Loucy (cell line): ENCODE measurements around the gene HEPHL1.
"Not testable (repeated sequence)": the region's sequence is repeated elsewhere in the genome, so short reads cannot be mapped to it uniquely, and the experiment has no call there.

Experiments used
- H2AFZ ChIP-seq: fragments of 200-600 bp; sonication (generic); 2 replicates; pipeline ENCODE4 v1.6.0; 2016; ENCODE audit warnings: antibody characterized with exemption, mild to moderate bottlenecking, low read length, moderate library complexity
- H3F3A ChIP-seq: fragments of 200-600 bp; 2 replicates; pipeline ENCODE4 v1.6.0; 2016; ENCODE audit warnings: antibody characterized with exemption, low read depth, mild to moderate bottlenecking
- H3K27me3 ChIP-seq: fragments of 200-600 bp; sonication (generic); 2 replicates; pipeline ENCODE4 v1.6.1; 2014; ENCODE audit warnings: low read length, mild to moderate bottlenecking; ENCODE audit not compliant: insufficient read depth, poor library complexity, severe bottlenecking
- H3K36me3 ChIP-seq: fragments of 200-600 bp; sonication (generic); 2 replicates; pipeline ENCODE4 v1.6.1; 2016; ENCODE audit warnings: low read length; ENCODE audit not compliant: insufficient read depth
- H3K4me1 ChIP-seq: fragments of 200-600 bp; sonication (generic); 2 replicates; pipeline ENCODE4 v1.5.1; 2014; ENCODE audit warnings: low read length, mild to moderate bottlenecking; ENCODE audit not compliant: insufficient read depth, poor library complexity, severe bottlenecking
- H3K4me2 ChIP-seq: fragments of 200-600 bp; sonication (generic); 2 replicates; pipeline ENCODE4 v1.6.0; 2014; ENCODE audit warnings: antibody characterized with exemption, low read length, low read depth, mild to moderate bottlenecking; ENCODE audit not compliant: poor library complexity, severe bottlenecking
- H3K4me3 ChIP-seq: fragments of 200-600 bp; sonication (generic); 2 replicates; pipeline ENCODE4 v1.5.1; 2014; ENCODE audit warnings: low read length, mild to moderate bottlenecking, mixed read lengths; ENCODE audit not compliant: poor library complexity, severe bottlenecking
- H3K79me2 ChIP-seq: fragments of 200-600 bp; sonication (generic); 2 replicates; pipeline ENCODE4 v1.6.1; 2014; ENCODE audit warnings: low read length; ENCODE audit not compliant: insufficient read depth
- H3K9ac ChIP-seq: fragments of 200-600 bp; sonication (generic); 2 replicates; pipeline ENCODE4 v1.6.0; 2014; ENCODE audit warnings: mild to moderate bottlenecking, low read depth, low read length, moderate library complexity; ENCODE audit not compliant: poor library complexity, severe bottlenecking
- H3K9me2 ChIP-seq: fragments of 200-600 bp; sonication (generic); replicated peaks from 2 replicates; pipeline ENCODE4 v1.6.1; 2016; ENCODE audit warnings: low read depth, low read length, mixed read lengths
- H3K9me3 ChIP-seq: fragments of 200-600 bp; sonication (generic); 2 replicates; pipeline ENCODE4 v1.6.1; 2014; ENCODE audit warnings: mild to moderate bottlenecking, antibody characterized with exemption, low read length, low read depth; ENCODE audit not compliant: insufficient read depth
- H4K20me1 ChIP-seq: fragments of 200-600 bp; sonication (generic); 2 replicates; pipeline ENCODE4 v1.6.0; 2014; ENCODE audit warnings: antibody characterized with exemption, low read length, mild to moderate bottlenecking; ENCODE audit not compliant: insufficient read depth, poor library complexity, severe bottlenecking
- EZH2phosphoT487 ChIP-seq: fragments of 200-600 bp; IDR thresholded peaks from 2 replicates; pipeline ENCODE4 v1.6.1; 2018; ENCODE audit warnings: antibody characterized with exemption, mild to moderate bottlenecking, moderate library complexity, borderline replicate concordance
- TF ChIP-seq, protein P1 (sequence below): fragments of 200-600 bp; sonication (generic); conservative IDR thresholded peaks from 2 replicates; pipeline ENCODE4 v1.5.1; 2014; ENCODE audit warnings: mild to moderate bottlenecking, antibody characterized with exemption, low read length

The HEPHL1 gene

DNA sequence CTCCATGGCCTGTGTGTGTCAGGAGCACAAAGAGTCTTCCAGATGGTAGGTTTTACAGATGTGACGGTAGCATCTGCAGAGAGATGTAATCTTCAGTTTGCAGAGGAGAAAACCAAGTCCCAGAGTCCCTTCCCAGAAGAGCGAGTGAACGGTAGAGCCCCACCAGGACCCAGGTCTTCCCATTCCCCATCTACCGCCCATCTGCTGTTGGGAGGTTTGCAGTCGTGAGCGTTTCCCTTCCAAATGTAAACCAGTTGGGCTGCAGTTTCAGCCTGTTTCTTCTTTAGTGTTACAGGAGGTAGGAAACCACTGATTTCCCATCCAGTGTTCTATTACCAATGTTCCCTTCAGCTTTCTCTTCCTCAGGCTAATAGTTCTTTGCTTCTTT is 131.5 kb downstream of the HEPHL1 start:
- Histone ChIP-seq H3K9me3 (no peaks in the 10 kb centered on the region), H3K9me2 (no peaks in the 10 kb centered on the region), H3K79me2 (peaks cover 60% of the 10 kb centered on the region; the same call in 1 of the 2 replicates), H3F3A (no peaks in the 10 kb centered on the region), H4K20me1 (peaks cover 21% of the 10 kb centered on the region), H3K36me3 (peaks cover 22% of the 10 kb centered on the region; the same call in 1 of the 2 replicates), H3K4me1 (peaks cover 15% of the 10 kb centered on the region), H3K9ac (no peak overlapping the region), H3K4me3 (no peak overlapping the region), H2AFZ (no peak overlapping the region), H3K27me3 (no peaks in the 10 kb centered on the region), H3K4me2 (no peak overlapping the region)
- no peak for TF ChIP-seq EZH2phosphoT487
- TF ChIP-seq, protein P1, sequence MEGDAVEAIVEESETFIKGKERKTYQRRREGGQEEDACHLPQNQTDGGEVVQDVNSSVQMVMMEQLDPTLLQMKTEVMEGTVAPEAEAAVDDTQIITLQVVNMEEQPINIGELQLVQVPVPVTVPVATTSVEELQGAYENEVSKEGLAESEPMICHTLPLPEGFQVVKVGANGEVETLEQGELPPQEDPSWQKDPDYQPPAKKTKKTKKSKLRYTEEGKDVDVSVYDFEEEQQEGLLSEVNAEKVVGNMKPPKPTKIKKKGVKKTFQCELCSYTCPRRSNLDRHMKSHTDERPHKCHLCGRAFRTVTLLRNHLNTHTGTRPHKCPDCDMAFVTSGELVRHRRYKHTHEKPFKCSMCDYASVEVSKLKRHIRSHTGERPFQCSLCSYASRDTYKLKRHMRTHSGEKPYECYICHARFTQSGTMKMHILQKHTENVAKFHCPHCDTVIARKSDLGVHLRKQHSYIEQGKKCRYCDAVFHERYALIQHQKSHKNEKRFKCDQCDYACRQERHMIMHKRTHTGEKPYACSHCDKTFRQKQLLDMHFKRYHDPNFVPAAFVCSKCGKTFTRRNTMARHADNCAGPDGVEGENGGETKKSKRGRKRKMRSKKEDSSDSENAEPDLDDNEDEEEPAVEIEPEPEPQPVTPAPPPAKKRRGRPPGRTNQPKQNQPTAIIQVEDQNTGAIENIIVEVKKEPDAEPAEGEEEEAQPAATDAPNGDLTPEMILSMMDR: no peak

GRCh38 chr11:94153320-94153719 is 132.2 kb downstream of the HEPHL1 start:
- no peak for TF ChIP-seq EZH2phosphoT487
- TF ChIP-seq, protein P1: no peak
- peaks cover 11% of the 10 kb centered on the region for H3K4me1 ChIP-seq
- H3K4me2 ChIP-seq: no peak overlapping the region
- no peak overlapping the region for H3K9ac ChIP-seq
- H3K79me2 ChIP-seq: peaks cover 54% of the 10 kb centered on the region; the same call in 1 of the 2 replicates
- H3K4me3 ChIP-seq: no peak overlapping the region
- H2AFZ ChIP-seq: no peak overlapping the region
- H3K9me2 ChIP-seq: no peaks in the 10 kb centered on the region
- H3K36me3 ChIP-seq: peaks cover 22% of the 10 kb centered on the region; the same call in 1 of the 2 replicates
- no peaks in the 10 kb centered on the region for H3K9me3 ChIP-seq
- H3F3A ChIP-seq: no peaks in the 10 kb centered on the region
- H4K20me1 ChIP-seq: peaks cover 14% of the 10 kb centered on the region
- H3K27me3 ChIP-seq: no peaks in the 10 kb centered on the region

- Histone ChIP-seq H3K4me2 (no peak overlapping the region), H4K20me1 (peaks cover 13% of the 10 kb centered on the region), H3K9me3 (no peaks in the 10 kb centered on the region), H2AFZ (no peak overlapping the region), H3K36me3 (peaks cover 22% of the 10 kb centered on the region; the same call in 1 of the 2 replicates), H3K4me1 (peaks cover 6% of the 10 kb centered on the region), H3K4me3 (no peak overlapping the region), H3K9ac (no peak overlapping the region), H3F3A (no peaks in the 10 kb centered on the region), H3K79me2 (peaks cover 44% of the 10 kb centered on the region; the same call in 1 of the 2 replicates), H3K27me3 (no peaks in the 10 kb centered on the region), H3K9me2 (no peaks in the 10 kb centered on the region)
- TF ChIP-seq, protein P1: no peak
- TF ChIP-seq EZH2phosphoT487: no peak
Observed at GRCh38 chr11:94154095-94154856, 133.1 kb downstream of the HEPHL1 start.

- not testable (repeated sequence) for H2AFZ ChIP-seq, H3K4me1 ChIP-seq, H4K20me1 ChIP-seq, H3K9me2 ChIP-seq, H3K9me3 ChIP-seq, H3K9ac ChIP-seq, H3F3A ChIP-seq, H3K27me3 ChIP-seq, H3K4me2 ChIP-seq, H3K4me3 ChIP-seq
- Histone ChIP-seq H3K36me3 (peaks cover 22% of the 10 kb centered on the region; the same call in 1 of the 2 replicates), H3K79me2 (peaks cover 17% of the 10 kb centered on the region; the same call in 1 of the 2 replicates)
Observed at GRCh38 chr11:94157339-94157738, 136.2 kb downstream of the HEPHL1 start.
